ENCODE data around the gene NGF. TPM values are rescaled to one million over a fixed set of nuclear protein-coding genes. Genes with fewer than 3 reads are reported as not detected.

Gene NGF
- total and polyA plus RNA-seq, 2 experiments from 2014 or later: 0.48 TPM; not detected in 1

GRCh38 chr1:115356356-115356755 is 18.3 kb upstream of the NGF start:
- H3K27me3 ChIP-seq: no peaks in the 10 kb centered on the region
- no peak for TF ChIP-seq CTCF (IDR thresholded peaks at IDR 0.05; ENCODE audit: low read depth, low read length)
- no peak for DNase-seq (ENCODE audit: low read depth in 1 of 2, low spot score in 1 of 2)
- H3K4me1 ChIP-seq (ENCODE audit: low read depth): no peaks in the 10 kb centered on the region
- H3K27ac ChIP-seq: no peak overlapping the region
- no peaks in the 10 kb centered on the region for H3K36me3 ChIP-seq
- H3K9me3 ChIP-seq (ENCODE audit: low read depth): no peaks in the 10 kb centered on the region
- H3K4me3 ChIP-seq: no peak overlapping the region

- TF ChIP-seq CTCF (IDR thresholded peaks at IDR 0.05; ENCODE audit: low read depth, low read length): no peak
- H3K27me3 ChIP-seq: no peaks in the 10 kb centered on the region
- no peak overlapping the region for H3K4me3 ChIP-seq
- no peaks in the 10 kb centered on the region for H3K36me3 ChIP-seq
- H3K27ac ChIP-seq: no peak overlapping the region
- H3K4me1 ChIP-seq (ENCODE audit: low read depth): no peaks in the 10 kb centered on the region
- no peaks in the 10 kb centered on the region for H3K9me3 ChIP-seq (ENCODE audit: low read depth)
- DNase-seq (ENCODE audit: low read depth in 1 of 2, low spot score in 1 of 2): no peak
These were observed 17.0 kb upstream of the NGF start for GRCh38 chr1:115355069-115355468.

GRCh38 chr1:115351143-115351542 is 13.1 kb upstream of the NGF start:
- no peaks in the 10 kb centered on the region for H3K36me3 ChIP-seq
- TF ChIP-seq CTCF (IDR thresholded peaks at IDR 0.05; ENCODE audit: low read depth, low read length): no peak
- no peaks in the 10 kb centered on the region for H3K4me1 ChIP-seq (ENCODE audit: low read depth)
- no peak overlapping the region for H3K27ac ChIP-seq
- DNase-seq (ENCODE audit: low read depth in 1 of 2, low spot score in 1 of 2): no peak
- no peaks in the 10 kb centered on the region for H3K9me3 ChIP-seq (ENCODE audit: low read depth)
- no peak overlapping the region for H3K4me3 ChIP-seq
- H3K27me3 ChIP-seq: no peaks in the 10 kb centered on the region

- TF ChIP-seq CTCF (IDR thresholded peaks at IDR 0.05; ENCODE audit: low read depth, low read length): no peak
- Histone ChIP-seq H3K4me1 (ENCODE audit: low read depth) (no peaks in the 10 kb centered on the region), H3K4me3 (no peak overlapping the region), H3K9me3 (ENCODE audit: low read depth) (no peaks in the 10 kb centered on the region), H3K27ac (no peak overlapping the region), H3K27me3 (no peaks in the 10 kb centered on the region), H3K36me3 (no peaks in the 10 kb centered on the region)
- no peak for DNase-seq (ENCODE audit: low read depth in 1 of 2, low spot score in 1 of 2)
These were observed 10.6 kb upstream of the NGF start for GRCh38 chr1:115348636-115349035.

GRCh38 chr1:115347282-115347681 is 9.2 kb upstream of the NGF start:
- H3K27ac ChIP-seq: no peak overlapping the region
- H3K27me3 ChIP-seq: no peaks in the 10 kb centered on the region
- no peak for TF ChIP-seq CTCF (IDR thresholded peaks at IDR 0.05; ENCODE audit: low read depth, low read length)
- no peak for DNase-seq (ENCODE audit: low read depth in 1 of 2, low spot score in 1 of 2)
- no peaks in the 10 kb centered on the region for H3K36me3 ChIP-seq
- H3K4me3 ChIP-seq: no peak overlapping the region
- no peaks in the 10 kb centered on the region for H3K4me1 ChIP-seq (ENCODE audit: low read depth)
- no peaks in the 10 kb centered on the region for H3K9me3 ChIP-seq (ENCODE audit: low read depth)

GRCh38 chr1:115343200-115343737 is 5.2 kb upstream of the NGF start:
- Histone ChIP-seq H3K4me1 (ENCODE audit: low read depth) (peaks cover 13% of the 10 kb centered on the region), H3K27ac (no peak overlapping the region), H3K27me3 (peaks cover 16% of the 10 kb centered on the region), H3K36me3 (no peaks in the 10 kb centered on the region), H3K9me3 (ENCODE audit: low read depth) (no peaks in the 10 kb centered on the region), H3K4me3 (no peak overlapping the region)
- DNase-seq (ENCODE audit: low read depth in 1 of 2, low spot score in 1 of 2): no peak
- no peak for TF ChIP-seq CTCF (IDR thresholded peaks at IDR 0.05; ENCODE audit: low read depth, low read length)

Measured in cardiac muscle cell (in vitro differentiated cells and primary cell).